GM23338 (cell line): ENCODE measurements around the gene EZR. TPM values are rescaled to one million over a fixed set of nuclear protein-coding genes. Genes with fewer than 3 reads are reported as not detected.

Experiments used
- ATAC-seq: fragments of 200-7000 bp; cut with Tn5 transposase; 3 replicates; pipeline ENCODE4 v1.9.1; 2020
- DNase-seq: peaks from one replicate; pipeline ENCODE4 v3.0.0-alpha.2; 2015; ENCODE audit warnings: low spot score
- H2AFZ ChIP-seq: fragments of 200-600 bp; sonication (generic); 2 replicates; pipeline ENCODE4 v1.8.0; 2016; ENCODE audit warnings: antibody characterized with exemption, mild to moderate bottlenecking, moderate library complexity
- H3F3A ChIP-seq: fragments of 200-600 bp; sonication (generic); replicated peaks from 2 replicates; pipeline ENCODE4 v1.8.0; 2017; ENCODE audit warnings: antibody characterized with exemption, mixed run types, low read depth
- H3K27ac ChIP-seq: fragments of 200-600 bp; sonication (generic); 2 replicates; pipeline ENCODE4 v1.6.1; 2016; ENCODE audit warnings: low read depth
- H3K27me3 ChIP-seq: fragments of 200-600 bp; sonication (generic); 2 replicates; pipeline ENCODE4 v1.8.0; 2016; ENCODE audit warnings: mild to moderate bottlenecking, mixed run types, moderate library complexity; ENCODE audit not compliant: insufficient read depth
- H3K36me3 ChIP-seq: fragments of 200-600 bp; sonication (generic); 2 replicates; pipeline ENCODE4 v1.8.0; 2016; ENCODE audit warnings: mild to moderate bottlenecking; ENCODE audit not compliant: insufficient read depth
- H3K4me1 ChIP-seq: fragments of 200-600 bp; sonication (generic); 2 replicates; pipeline ENCODE4 v1.8.0; 2016; ENCODE audit warnings: mild to moderate bottlenecking, moderate library complexity; ENCODE audit not compliant: insufficient read depth
- H3K4me2 ChIP-seq: fragments of 200-600 bp; sonication (generic); 2 replicates; pipeline ENCODE4 v1.7.1; 2017; ENCODE audit warnings: mixed run types
- H3K4me3 ChIP-seq: fragments of 200-600 bp; sonication (generic); 2 replicates; pipeline ENCODE4 v1.6.1; 2016; ENCODE audit warnings: mixed run types
- H3K79me2 ChIP-seq: fragments of 200-600 bp; sonication (generic); replicated peaks from 2 replicates; pipeline ENCODE4 v1.8.0; 2017; ENCODE audit warnings: mild to moderate bottlenecking; ENCODE audit not compliant: insufficient read depth
- H3K9me2 ChIP-seq: fragments of 200-600 bp; sonication (generic); 2 replicates; pipeline ENCODE4 v1.8.0; 2017; ENCODE audit not compliant: insufficient read depth
- H4K20me1 ChIP-seq: fragments of 200-600 bp; sonication (generic); replicated peaks from 2 replicates; pipeline ENCODE4 v1.8.0; 2017; ENCODE audit warnings: mild to moderate bottlenecking; ENCODE audit not compliant: insufficient read depth
- H3K27ac Mint-ChIP-seq: 2 replicates; pipeline ENCODE4 v1.8.0; 2020; ENCODE audit warnings: inconsistent platforms, mild to moderate bottlenecking, moderate library complexity, mixed read lengths
- H3K27me3 Mint-ChIP-seq: 3 replicates; pipeline ENCODE4 v1.8.0; 2022; ENCODE audit warnings: low read depth, mild to moderate bottlenecking, moderate library complexity, mixed read lengths, inconsistent platforms; ENCODE audit not compliant: insufficient read depth, poor library complexity
- H3K36me3 Mint-ChIP-seq: 3 replicates; pipeline ENCODE4 v1.8.0; 2021; ENCODE audit warnings: low read depth, mild to moderate bottlenecking, inconsistent platforms, moderate library complexity, mixed read lengths
- H3K4me1 Mint-ChIP-seq: 3 replicates; pipeline ENCODE4 v1.8.0; 2020; ENCODE audit warnings: mild to moderate bottlenecking, inconsistent platforms, mixed read lengths
- H3K4me3 Mint-ChIP-seq: 3 replicates; pipeline ENCODE4 v1.8.0; 2021; ENCODE audit warnings: moderate library complexity, mild to moderate bottlenecking, inconsistent platforms, mixed read lengths
- H3K9me3 Mint-ChIP-seq: 3 replicates; pipeline ENCODE4 v1.8.0; 2020; ENCODE audit warnings: moderate library complexity, mild to moderate bottlenecking, inconsistent platforms, mixed read lengths
- CREB1 ChIP-seq: fragments of 250-450 bp; sonication (Bioruptor Pico); IDR thresholded peaks from 2 replicates; pipeline ENCODE4 v1.5.0; 2020; ENCODE audit warnings: low read depth, mild to moderate bottlenecking, moderate library complexity
- CTCF ChIP-seq, 2 experiments: fragments of 200-600 bp in 1 of 2; sonication (generic) in 1 of 2; conservative IDR thresholded peaks; 2 replicates each; pipeline versions ENCODE4 v1.5.1 to v1.6.1; 2016 to 2017; ENCODE audit warnings: antibody characterized with exemption in 2 of 2, low read depth in 2 of 2, mild to moderate bottlenecking in 2 of 2, moderate library complexity in 1 of 2
- ETS1 ChIP-seq: IDR thresholded peaks from 2 replicates; pipeline ENCODE4 v1.6.1; 2016; ENCODE audit warnings: antibody characterized with exemption
- EZH2 ChIP-seq: fragments of 200-600 bp; sonication (generic); IDR thresholded peaks from one replicate; pipeline ENCODE4 v1.8.0; 2017; ENCODE audit warnings: antibody characterized with exemption, mild to moderate bottlenecking, low read depth; ENCODE audit not compliant: unreplicated experiment
- EZH2phosphoT487 ChIP-seq: fragments of 200-600 bp; sonication (generic); IDR thresholded peaks from one replicate; pipeline ENCODE4 v1.8.1; 2018; ENCODE audit warnings: antibody characterized with exemption; ENCODE audit not compliant: unreplicated experiment
- JUNB ChIP-seq: IDR thresholded peaks from one replicate; pipeline ENCODE4 v1.6.1; 2016; ENCODE audit warnings: antibody characterized with exemption; ENCODE audit not compliant: unreplicated experiment
- NANOG ChIP-seq: IDR thresholded peaks from 2 replicates; pipeline ENCODE4 v1.6.1; 2016; ENCODE audit warnings: antibody characterized with exemption, borderline replicate concordance
- POLR2AphosphoS5 ChIP-seq: IDR thresholded peaks from 2 replicates; pipeline ENCODE4 v1.6.1; 2016; ENCODE audit warnings: antibody characterized with exemption, low read depth
- STAT1 ChIP-seq: IDR thresholded peaks from one replicate; pipeline ENCODE4 v1.6.1; 2016; ENCODE audit warnings: antibody characterized with exemption; ENCODE audit not compliant: unreplicated experiment
- ZNF114 ChIP-seq: fragments of 250-450 bp; sonication (Bioruptor Pico); IDR thresholded peaks from 2 replicates; pipeline ENCODE4 v1.5.0; 2020; ENCODE audit warnings: mild to moderate bottlenecking, moderate library complexity
- ZNF331 ChIP-seq: fragments of 250-450 bp; sonication (Bioruptor Pico); IDR thresholded peaks from 2 replicates; pipeline ENCODE4 v1.5.0; 2020; ENCODE audit warnings: low read depth, mild to moderate bottlenecking, moderate library complexity
- ZNF462 ChIP-seq: fragments of 250-450 bp; sonication (Bioruptor Pico); IDR thresholded peaks from 2 replicates; pipeline ENCODE4 v1.5.0; 2020; ENCODE audit warnings: mild to moderate bottlenecking, moderate library complexity
- polyA plus RNA-seq: library from polyadenylated mRNA; unstranded; fragments of >200 nt; fragmentation: Nextera tagmentation; extraction: Ambion mirVana; gene quantifications from 2 replicates; pipeline ENCODE4 v1.2.1, GENCODE V29; 2016
- total RNA-seq: library from RNA; depleted of rRNA; stranded (reverse); fragments of >200 nt; shearing (Covaris generic); gene quantifications from 2 replicates; pipeline ENCODE4 v1.2.3, GENCODE V29; 2014
- TF ChIP-seq, protein P1 (sequence below): IDR thresholded peaks from one replicate; pipeline ENCODE4 v1.6.1; 2018; ENCODE audit warnings: antibody characterized with exemption; ENCODE audit not compliant: unreplicated experiment

The EZR gene
- total and polyA plus RNA-seq, 2 experiments from 2014 or later, result 199 to 208 TPM

GRCh38 chr6:158789115-158789917 is 29.9 kb downstream of the EZR start:
- Mint-ChIP-seq H3K9me3 (no peaks in the 10 kb centered on the region), H3K27ac (peak overlapping the region; percentile 80; the same call in 1 of the 2 replicates), H3K27me3 (peaks cover 3% of the 10 kb centered on the region), H3K4me1 (peaks cover 20% of the 10 kb centered on the region), H3K36me3 (peaks cover 77% of the 10 kb centered on the region), H3K4me3 (no peak overlapping the region)
- Histone ChIP-seq H3K4me1 (peaks cover 8% of the 10 kb centered on the region), H3K4me3 (no peak overlapping the region), H2AFZ (no peak overlapping the region), H3F3A (peaks cover 12% of the 10 kb centered on the region; the same call in 1 of the 2 replicates), H3K9me2 (no peaks in the 10 kb centered on the region), H4K20me1 (peaks cover 73% of the 10 kb centered on the region), H3K27ac (peak overlapping the region; percentile 57), H3K27me3 (no peaks in the 10 kb centered on the region), H3K4me2 (no peak overlapping the region), H3K36me3 (peaks cover 44% of the 10 kb centered on the region), H3K79me2 (peaks cover 100% of the 10 kb centered on the region)
- ATAC-seq, result no peak
- TF ChIP-seq ZNF114 (no peak), JUNB (no peak), NANOG (no peak), EZH2phosphoT487 (no peak), ZNF331 (CRISPR knock-in tag) (no peak), ZNF462 (CRISPR knock-in tag) (no peak), STAT1 (no peak), EZH2 (no peak), CTCF (conservative IDR thresholded peaks at IDR 0.05; ENCODE audit: low read depth in 2 of 2) (no peak), ETS1 (no peak), POLR2AphosphoS5 (no peak), CREB1 (CRISPR knock-in tag) (no peak)
- TF ChIP-seq, protein P1, sequence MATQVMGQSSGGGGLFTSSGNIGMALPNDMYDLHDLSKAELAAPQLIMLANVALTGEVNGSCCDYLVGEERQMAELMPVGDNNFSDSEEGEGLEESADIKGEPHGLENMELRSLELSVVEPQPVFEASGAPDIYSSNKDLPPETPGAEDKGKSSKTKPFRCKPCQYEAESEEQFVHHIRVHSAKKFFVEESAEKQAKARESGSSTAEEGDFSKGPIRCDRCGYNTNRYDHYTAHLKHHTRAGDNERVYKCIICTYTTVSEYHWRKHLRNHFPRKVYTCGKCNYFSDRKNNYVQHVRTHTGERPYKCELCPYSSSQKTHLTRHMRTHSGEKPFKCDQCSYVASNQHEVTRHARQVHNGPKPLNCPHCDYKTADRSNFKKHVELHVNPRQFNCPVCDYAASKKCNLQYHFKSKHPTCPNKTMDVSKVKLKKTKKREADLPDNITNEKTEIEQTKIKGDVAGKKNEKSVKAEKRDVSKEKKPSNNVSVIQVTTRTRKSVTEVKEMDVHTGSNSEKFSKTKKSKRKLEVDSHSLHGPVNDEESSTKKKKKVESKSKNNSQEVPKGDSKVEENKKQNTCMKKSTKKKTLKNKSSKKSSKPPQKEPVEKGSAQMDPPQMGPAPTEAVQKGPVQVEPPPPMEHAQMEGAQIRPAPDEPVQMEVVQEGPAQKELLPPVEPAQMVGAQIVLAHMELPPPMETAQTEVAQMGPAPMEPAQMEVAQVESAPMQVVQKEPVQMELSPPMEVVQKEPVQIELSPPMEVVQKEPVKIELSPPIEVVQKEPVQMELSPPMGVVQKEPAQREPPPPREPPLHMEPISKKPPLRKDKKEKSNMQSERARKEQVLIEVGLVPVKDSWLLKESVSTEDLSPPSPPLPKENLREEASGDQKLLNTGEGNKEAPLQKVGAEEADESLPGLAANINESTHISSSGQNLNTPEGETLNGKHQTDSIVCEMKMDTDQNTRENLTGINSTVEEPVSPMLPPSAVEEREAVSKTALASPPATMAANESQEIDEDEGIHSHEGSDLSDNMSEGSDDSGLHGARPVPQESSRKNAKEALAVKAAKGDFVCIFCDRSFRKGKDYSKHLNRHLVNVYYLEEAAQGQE, result no peak
- DNase-seq, result no peak
